Measurements from ENCODE around the gene FUT7.

FUT7 gene

DNA sequence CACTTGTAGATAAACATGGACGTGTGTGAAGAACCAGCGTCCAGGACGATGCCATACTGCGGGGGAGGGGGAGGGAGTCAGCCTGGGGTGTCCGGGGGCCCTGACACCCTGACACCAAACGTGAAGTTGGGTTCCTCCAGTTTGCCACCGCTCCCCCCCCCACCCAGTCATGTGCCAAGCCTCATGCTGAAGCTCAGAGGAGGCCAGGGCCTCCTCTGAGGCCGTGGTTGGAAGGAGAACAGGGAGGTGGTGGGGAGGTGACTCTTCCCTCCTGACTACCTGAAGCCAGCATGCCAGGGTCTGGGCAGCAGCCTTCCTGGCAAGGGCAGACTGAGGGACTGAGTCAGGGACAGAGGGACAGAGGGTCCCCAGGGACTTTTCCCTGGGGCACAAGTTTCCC, 20.4 kb upstream of the FUT7 start:
- no peak for DNase-seq (ENCODE audit: low read depth)
- no peak overlapping the region for H3K4me3 ChIP-seq (ENCODE audit: low read depth, low read length)

DNA sequence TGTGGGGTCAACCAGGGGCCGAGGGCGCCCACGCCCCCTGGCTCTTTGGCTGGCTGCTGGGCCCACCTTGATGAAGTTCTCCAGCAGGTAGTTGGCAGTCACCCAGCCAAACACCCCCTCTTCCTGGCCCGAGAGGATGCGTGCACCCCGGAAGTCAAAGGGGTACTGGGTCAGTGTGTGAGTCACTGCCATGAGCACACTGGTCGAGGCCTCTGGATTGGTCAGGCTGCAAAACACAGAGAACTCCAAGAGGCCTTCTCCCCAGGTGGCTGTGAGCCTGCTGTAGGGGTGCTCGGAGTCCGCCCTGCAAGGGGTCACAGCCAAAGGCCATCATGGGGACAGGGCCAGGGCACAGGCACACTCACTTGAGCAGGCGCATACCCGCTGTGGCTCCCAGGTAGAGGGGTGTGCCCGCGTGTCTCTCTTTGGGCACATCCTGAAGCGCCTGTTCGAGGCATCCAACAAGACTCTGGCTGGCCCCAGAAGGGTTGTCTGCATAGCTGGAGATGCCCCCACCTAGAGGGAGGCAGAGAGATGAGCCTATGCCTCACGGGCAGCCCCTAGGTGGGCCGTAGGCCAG, 19.3 kb upstream of the FUT7 start:
- H3K4me3 ChIP-seq (ENCODE audit: low read depth, low read length) = no peak overlapping the region
- DNase-seq (ENCODE audit: low read depth) = no peak

DNA sequence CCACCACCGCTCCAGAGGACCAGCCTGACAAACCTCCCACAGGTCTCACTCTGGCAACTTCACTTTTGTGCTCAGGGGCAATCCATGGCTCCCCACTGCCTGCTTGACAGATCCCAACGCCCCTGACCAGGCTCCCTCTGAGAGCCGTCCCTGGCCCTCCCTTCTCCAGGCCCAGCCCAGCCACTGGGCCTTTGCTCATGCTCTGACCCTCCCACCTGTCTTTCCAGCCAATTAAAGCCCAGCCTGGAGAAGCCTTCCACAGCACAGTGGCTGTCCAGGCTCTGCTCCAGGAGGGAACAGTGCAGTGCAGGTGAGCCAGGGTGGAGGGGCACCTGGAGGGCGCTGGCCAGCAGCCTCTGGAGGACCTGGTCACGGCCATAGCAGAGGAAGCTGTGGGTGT, 18.7 kb upstream of the FUT7 start:
- no peak for DNase-seq (ENCODE audit: low read depth)
- H3K4me3 ChIP-seq (ENCODE audit: low read depth, low read length) = no peak overlapping the region

DNA sequence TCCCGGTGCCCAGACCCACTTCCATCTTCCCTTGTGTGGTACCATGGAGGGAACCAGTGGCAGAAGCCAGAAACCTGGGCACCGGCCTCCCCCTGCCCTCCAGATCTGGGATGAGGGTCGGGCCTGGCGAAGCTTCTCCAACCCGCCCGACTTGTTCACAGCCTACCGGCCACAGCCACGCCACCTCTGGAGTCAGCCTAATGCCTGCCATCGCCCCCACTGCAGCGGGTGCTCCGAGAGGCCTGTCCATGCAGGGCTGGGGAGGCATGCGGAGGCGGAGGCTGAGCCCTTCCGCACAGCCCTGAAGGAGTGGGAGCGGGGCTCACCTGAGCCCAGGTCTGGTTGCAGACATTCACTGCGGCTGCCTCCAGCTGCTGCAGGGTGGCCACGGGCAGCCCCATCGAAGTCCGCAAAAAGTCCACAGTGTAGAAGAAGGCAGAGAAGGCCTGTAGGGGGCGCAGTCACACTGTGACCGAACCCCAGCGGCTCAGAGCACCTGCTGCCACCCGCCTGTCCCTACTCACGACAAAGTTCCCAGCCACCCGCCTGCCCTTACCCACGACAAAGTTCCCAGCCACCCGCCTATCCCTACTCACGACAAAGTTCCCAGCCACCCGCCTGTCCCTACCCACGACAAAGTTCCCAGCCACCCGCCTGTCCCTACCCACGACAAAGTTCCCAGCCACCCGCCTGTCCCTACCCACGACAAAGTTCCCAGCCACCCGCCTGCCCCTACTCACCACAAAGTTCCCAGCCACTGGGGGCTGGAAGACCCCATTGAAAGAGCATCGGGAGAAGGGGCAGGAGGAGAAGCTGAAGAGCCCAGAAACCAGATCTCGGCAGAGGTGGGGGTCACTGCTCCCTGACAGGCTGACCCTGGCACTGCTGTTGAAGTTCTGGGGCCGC, 17.9 kb upstream of the FUT7 start:
- DNase-seq (ENCODE audit: low read depth) = no peak
- H3K4me3 ChIP-seq (ENCODE audit: low read depth, low read length) = no peak overlapping the region

DNA sequence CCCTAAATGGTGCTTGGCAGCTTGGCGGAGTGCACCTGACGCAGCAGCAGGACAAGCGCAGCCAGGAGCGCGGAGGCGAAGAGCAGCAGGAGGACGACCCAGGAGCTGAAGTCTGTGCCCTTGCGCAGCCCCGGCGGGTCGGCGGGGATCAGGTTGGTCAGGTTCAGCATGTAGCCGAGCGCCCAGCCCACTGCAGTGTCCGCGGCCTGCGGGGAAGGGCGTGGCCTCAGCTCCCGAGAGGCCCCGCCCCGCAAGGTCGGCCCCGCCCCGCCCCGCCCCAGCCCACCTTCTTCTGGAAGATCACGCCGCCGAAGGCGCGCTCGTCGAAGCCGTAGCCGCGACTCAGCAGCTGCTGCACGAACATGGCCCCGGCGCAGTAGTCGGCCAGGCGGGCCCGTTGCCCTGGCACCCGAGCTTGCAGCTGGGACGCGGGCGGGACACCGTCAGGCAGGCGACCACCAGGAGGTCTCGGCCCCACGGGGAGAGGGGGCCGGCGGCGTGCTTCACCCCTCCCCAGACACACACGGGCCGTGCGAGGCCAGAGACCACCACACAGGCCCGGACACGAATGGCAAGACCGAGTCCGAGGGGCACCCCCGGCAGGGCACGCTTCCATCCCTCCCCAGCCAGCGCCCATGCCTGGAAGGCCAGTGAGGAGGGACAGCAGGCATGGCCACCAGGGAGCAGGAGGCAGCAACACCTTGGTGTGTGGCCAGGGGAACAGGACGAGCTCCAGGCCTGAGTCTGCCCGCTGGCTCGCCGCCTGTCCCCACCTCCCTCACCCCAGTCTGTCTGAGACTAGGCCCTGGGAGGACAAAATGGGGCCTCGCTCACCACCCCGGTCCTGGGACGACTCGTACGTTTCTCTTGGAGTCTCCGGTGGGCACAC, 17.0 kb upstream of the FUT7 start:
- no peak for DNase-seq (ENCODE audit: low read depth)
- no peak overlapping the region for H3K4me3 ChIP-seq (ENCODE audit: low read depth, low read length)

DNA sequence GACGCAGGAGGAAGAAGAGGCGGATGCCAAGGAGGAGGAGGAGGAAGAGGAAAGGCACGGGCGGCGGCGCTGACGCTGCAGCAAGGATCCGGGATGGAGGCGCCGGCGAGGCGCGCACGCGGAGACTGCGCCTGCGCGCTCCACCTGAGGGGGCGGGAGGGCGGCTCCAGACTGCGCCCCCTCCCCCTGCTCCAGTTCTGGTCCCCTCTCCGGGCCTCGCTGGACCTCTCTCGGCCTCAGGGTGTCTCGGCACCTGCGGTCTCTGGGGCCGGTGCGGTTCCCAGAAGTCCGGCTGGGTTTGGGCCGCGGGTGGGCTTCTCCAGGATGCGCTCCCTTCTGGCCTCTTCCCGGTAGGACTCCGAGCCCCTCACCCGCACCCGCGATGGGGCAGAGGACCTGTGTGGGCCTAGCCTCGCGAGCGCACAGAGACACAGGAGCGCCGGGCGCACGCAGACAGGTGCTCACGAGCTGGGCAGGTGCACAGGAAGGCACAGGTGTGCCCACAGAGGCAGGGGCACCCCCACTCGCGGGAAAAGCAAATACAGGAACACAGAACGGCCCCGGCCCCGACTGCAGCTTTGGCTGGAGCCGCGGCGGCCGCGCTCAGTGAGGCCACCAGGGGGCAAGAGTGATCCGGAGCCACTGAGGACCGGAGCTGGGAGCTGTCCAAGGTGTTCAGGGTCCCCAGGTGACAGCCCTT, 14.3 kb upstream of the FUT7 start, which contains the start of gene NPDC1:
Gene NPDC1 (minus strand): TSS at position 90 of the 700 bp plus-strand sequence. CDS start 188 bp downstream, outside the sequence.
- DNase-seq (ENCODE audit: low read depth) = no peak
- H3K4me3 ChIP-seq (ENCODE audit: low read depth, low read length) = peak within 1 kb of the TSS; percentile 65

DNA sequence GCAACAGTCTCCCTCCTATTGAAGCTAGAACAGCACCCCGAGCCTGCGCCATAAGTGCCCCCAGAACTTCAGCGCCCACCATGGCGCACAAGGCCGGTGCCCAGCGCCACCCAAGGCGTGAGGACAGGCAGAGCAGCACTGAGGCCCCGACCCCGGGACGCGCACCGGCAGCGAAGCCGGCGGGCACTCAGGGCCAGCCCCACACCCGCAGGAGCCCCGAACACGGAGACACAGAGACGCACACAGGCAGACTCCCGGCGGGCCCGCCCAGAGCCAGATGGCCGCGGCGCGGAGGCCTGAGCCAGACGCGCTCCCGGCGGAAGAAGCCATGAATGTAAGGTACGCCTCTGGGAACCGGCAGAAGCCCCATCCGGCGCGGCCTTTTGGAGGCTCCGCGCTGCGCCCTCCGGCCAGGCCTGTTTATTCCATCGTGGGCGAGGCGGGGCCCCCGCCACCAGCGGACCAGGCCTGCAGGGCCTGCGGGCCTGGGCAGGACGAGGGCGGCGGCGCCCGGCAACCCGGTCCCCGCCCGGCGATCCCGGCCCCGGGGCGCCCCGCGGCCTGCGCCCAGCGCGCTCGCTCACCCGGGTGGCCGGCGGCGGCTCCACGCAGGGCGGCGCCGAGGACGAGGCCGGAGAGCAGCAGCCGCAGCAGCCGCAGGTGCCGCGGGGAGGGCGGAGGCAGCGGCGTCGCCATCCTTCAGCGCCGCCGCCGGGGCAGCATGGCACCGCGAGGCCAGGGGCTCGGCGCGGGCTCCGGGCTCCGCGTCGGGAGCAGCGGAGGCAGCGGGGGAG, 13.6 kb upstream of the FUT7 start:
- DNase-seq (ENCODE audit: low read depth) = no peak
- peak overlapping the region; percentile 65 for H3K4me3 ChIP-seq (ENCODE audit: low read depth, low read length)

DNA sequence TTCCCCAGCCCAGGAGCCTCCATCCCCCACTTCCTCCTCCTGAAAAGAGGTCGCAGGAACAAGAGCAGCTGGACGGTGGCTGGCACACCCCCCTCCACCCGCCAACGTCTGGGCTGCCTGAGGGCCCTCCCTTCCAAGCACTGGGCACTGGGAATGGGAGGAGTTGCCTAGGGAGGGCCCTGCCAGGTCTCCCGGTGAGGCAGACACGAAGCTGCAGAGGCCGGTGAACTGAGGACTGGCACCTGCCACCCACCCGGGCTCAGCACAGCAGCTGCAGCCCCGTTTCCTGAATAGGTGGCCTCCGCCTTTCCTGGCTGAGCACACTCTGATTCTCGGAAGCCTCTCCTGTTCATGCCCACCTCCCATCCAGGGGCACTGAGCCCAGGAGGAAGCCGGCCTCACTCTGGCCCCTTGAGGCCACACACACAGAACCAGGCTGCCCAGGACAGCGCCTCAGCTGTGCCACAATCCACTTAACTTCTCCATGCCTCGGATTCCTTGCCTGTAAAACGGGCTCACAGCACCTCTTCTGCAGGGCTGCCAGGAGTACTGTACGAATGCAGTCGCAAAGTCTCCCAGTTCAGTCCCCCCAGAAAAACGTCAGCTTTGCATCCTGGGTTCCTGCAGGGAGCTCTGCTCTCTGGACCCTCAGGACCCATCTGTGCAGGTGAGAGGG, 12.8 kb upstream of the FUT7 start:
- no peak for DNase-seq (ENCODE audit: low read depth)
- peak overlapping the region; percentile 65 for H3K4me3 ChIP-seq (ENCODE audit: low read depth, low read length)

DNA sequence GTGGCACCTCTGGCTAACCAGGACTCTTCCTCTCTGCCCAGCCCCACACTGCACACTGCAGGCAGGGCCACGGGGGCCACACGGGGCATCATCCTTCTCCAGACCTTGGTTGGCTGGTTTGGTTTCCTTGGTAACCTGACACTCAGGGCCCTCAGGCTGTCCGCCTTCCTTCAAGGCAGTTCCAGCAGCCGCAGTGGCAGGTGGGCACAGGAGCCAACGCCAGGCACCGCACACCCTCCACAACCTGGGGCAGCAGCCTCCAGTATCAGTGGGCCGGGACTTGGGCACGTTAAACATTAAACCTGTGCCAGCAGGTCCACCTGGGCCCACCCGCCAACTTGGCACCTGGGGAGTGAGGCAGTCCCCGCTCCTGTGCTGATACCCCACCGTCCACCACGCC, 12.1 kb upstream of the FUT7 start:
- no peak for DNase-seq (ENCODE audit: low read depth)
- no peak overlapping the region for H3K4me3 ChIP-seq (ENCODE audit: low read depth, low read length)

DNA sequence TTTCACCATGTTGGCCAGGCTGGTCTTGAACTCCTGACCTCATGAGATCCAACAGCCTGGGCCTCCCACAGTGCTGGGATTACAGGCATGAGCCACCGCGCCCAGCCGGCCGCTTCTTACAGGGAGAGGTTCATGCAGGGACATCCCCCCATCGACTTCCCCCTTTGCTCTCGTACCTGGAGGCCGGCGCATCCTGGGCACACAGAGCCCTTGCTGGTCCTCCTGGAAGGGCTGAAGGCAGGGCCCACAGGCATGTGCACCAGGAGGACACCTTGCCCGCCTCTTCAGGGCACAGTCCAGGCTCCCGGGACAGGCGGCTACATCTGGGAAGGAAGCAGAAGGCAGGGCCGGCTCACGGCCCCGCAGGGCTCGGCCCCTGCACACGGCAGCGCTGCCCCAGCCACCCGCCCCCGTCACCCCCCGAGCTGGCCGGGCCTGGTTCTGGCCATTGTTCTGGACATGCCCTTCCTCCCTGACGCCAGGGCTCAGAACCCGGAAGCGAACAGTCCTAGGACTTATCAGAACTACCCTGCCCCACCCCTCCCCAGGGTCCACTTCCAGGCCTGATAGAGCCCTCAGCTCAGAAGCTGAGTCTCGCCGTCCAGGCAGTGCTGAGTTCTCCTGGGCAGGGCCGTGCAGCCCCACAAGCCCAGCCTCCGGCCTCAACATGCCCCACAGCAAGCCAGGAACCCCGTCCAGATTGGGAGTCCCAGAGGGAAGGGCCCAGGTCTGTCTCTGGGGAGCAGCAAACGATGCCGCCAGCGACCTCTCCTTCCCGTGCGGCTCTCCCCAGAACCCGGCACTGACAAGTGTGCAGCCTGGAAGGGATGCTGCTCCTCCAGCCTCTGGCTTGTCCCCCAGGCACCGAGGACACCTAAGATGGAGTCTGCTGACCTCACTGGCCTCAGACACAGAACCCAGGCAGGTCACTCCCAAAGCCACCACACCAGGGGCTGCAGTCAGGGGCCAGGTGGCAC, 11.2 kb upstream of the FUT7 start:
- H3K4me3 ChIP-seq (ENCODE audit: low read depth, low read length) = no peak overlapping the region
- DNase-seq (ENCODE audit: low read depth) = no peak

DNA sequence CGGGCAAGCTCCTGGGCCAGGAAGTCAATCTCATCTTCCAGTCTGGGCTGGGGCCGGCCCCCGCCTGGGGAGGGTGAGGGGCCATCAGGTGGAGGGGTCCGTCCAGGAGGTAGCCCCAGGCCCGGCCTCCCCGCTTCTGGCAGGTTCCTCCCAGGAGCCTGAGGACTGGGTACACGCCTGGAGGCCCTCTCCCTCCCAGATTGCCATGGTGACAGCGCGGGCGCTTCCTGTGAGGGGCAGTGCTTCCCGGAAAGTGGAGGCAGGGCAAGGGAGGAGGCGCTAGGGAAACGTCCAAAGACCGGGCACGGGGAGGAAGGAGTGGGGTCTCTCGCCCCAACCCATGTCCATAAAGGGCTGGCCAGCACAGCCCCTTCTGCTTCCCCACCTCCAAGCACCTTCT, 9.2 kb upstream of the FUT7 start:
- no peak for DNase-seq (ENCODE audit: low read depth)
- H3K4me3 ChIP-seq (ENCODE audit: low read depth, low read length) = no peak overlapping the region

DNA sequence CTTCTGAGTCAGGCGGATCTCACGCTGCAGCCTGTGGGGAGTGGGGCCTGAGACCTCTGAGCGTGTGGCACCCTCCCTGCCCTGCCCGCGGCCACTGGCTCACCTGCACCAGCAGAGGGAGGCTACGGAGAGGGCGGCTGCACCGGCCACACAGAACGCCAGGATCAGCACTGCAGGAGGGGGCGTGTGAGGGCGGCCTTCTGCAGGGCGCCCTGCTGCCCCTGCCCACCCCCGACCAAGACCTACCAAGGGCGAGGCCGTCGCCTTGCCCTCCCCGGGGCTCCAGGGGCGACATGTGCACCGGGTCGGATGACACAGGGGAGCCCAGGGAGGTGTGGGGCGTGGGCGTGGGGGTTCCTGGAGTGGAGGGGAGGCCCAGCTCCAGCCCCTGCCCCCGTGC, 8.7 kb upstream of the FUT7 start:
- DNase-seq (ENCODE audit: low read depth) = no peak
- H3K4me3 ChIP-seq (ENCODE audit: low read depth, low read length) = no peak overlapping the region

DNA sequence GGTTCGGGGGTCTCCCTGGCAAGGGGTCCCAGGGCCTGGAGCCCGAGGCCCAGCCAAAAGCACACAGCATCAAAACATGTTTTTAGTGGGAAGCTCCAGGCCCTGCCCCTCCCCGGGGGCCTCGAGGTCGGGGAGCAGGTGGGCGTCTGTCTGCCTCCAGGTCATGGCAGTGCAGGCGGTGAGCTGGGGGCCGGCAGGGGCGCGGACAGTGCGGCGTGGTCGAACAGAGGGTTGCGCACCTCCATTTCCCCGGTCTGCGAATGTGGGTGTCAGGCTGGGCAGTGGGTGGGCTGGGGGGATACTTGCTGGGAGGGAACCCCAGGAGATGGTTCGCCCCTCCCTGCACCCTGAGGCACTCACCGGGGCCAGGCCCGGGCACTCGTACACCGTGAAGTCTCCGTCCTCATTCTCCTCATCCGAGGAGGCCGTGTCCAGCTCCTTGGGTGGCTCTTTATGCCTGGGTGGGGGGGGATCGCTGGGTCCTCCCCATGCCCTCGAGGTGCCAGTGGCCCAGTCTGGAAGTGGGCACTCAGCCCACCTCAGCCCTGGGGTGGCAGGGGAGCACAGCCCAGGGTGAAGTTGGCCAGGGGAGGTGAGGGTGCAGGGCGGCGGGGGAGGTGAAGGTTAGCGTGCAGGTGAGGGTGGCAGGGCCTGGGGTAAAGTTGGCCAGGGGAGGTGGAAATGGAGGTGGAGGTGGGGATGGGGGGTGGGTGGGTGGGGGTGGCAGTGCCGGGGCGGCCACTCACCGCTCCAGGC, 7.9 kb upstream of the FUT7 start:
- DNase-seq (ENCODE audit: low read depth) = no peak
- H3K4me3 ChIP-seq (ENCODE audit: low read depth, low read length) = no peak overlapping the region

DNA sequence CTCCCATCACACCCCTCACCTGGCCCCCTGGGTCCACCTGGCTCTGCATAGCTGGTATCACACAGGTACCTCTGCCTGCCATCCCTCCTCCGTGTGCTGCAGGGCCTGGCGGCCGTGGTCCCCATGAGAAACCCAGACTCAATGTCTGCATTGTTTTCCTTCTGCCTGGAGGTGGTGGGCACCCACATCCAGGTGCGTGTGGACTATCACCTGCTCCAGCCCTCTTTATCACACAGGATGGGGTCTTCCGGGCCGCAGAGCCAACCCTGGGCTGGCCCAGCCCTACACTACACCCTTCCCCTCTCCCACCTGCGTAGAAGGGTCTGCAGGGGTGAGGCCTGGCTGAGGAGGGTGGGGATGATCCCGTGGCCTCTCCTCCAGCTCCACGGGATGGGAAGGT, 7.0 kb upstream of the FUT7 start:
- H3K4me3 ChIP-seq (ENCODE audit: low read depth, low read length) = no peak overlapping the region
- DNase-seq (ENCODE audit: low read depth) = no peak

DNA sequence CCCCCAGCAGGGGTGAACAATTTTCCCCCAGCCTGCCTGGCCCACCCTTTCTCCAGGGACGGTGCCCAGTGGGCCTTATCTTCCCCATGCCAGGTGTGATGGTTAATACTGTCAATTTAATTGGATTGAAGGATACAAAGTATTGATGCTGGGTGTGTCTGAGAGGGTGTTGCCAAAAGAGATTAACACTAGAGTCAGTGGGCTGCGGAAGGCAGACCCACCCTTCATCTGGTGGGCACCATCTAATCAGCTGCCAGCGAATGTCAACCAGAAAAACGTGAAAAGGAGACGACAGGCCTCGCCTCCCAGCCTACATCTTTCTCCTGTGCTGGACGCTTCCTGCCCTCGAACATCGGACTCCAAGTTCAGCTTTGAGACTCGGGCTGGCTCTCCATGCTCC, 5.6 kb upstream of the FUT7 start:
- no peak for DNase-seq (ENCODE audit: low read depth)
- H3K4me3 ChIP-seq (ENCODE audit: low read depth, low read length) = no peak overlapping the region

DNA sequence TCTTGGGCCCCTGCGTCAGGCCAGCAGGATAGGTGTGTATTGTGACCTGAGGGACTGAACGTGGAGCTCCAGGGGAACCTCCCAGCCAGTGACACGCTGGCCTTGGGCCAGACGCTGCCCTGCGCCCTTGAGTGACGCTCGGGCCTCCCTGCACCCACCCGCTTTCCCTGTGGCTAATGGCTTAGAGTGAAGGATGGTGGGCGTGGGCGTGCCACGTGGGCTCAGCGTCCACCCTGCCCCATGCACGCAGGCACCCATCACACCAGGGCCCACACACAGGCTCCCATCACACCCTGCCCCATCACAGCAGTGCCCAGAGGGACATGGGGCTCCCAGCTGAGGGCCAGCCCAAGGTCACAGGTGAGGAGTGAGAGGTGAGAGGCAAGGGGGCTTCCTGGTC, 5.1 kb upstream of the FUT7 start:
- no peak overlapping the region for H3K4me3 ChIP-seq (ENCODE audit: low read depth, low read length)
- no peak for DNase-seq (ENCODE audit: low read depth)

DNA sequence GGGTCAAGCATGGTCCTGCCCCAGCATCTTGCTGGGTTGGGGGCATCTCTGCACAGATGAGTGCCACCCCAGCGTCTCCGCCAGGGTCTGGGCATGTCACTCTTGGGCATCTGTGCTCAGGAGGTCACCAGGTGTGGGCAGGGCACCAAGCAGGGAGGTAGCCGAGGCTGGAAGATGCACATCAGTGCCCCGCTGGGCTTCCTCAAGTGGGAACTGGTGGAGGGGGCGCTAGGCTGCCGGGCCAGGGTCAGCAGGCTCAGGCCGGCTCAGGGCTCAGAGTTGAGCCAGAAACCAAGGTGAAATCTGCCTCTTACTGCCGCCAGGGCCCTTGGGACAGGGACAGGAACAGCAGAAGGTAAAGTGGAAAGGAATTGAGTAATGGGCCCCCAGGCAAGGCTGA, 4.0 kb upstream of the FUT7 start:
- no peak overlapping the region for H3K4me3 ChIP-seq (ENCODE audit: low read depth, low read length)
- no peak for DNase-seq (ENCODE audit: low read depth)

All from skeletal muscle cell (primary cell).